HG03565 (cell line): ENCODE measurements around the gene CTRB1.
"Not testable (repeated sequence)": the region's sequence is repeated elsewhere in the genome, so short reads cannot be mapped to it uniquely, and the experiment has no call there.

Experiments used
- ATAC-seq: cut with Tn5 transposase; IDR thresholded peaks from one replicate; pipeline ENCODE4 v1.9.1; 2021; ENCODE audit warnings: mild to moderate bottlenecking, moderate library complexity; ENCODE audit not compliant: unreplicated experiment

Gene CTRB1

DNA sequence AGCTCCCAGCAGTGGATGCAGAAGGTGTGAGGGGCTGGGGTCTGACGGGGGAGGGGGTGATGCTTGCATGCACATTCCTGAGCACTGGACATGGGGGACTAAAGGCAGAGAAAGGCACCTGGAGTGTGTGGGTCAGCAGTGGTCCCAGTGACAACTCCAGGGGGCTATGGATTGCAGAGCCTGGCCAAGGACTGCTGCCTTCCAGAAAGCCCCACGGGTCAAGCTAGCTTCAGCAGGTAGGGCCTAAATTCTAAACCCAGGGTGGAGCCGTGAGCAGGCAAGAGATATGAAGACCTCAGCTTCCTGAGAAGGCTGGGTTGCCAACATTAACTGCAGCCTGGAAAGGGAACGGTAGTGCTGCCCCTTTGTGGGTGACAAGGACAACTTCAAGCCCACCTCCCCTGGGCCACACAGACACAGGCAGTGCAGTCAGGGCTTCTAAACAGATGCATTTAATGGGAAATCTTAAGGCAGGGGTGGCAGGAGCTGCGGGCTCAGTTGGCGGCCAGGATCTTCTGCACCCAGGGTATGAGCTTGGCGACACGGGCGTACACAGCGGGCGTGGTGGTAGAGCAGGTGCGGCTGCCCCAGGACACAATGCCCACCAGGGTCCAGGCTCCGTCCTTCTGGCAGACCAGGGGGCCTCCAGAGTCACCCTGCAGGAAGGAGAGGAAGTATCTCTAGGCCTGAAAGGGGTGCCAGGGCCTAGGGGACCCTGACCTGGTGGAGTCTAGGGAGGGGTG, 14.9 kb upstream of the CTRB1 start:
- no peak for ATAC-seq

GRCh38 chr16:75204410-75204758, 14.4 kb upstream of the CTRB1 start:
- no peak for ATAC-seq

DNA sequence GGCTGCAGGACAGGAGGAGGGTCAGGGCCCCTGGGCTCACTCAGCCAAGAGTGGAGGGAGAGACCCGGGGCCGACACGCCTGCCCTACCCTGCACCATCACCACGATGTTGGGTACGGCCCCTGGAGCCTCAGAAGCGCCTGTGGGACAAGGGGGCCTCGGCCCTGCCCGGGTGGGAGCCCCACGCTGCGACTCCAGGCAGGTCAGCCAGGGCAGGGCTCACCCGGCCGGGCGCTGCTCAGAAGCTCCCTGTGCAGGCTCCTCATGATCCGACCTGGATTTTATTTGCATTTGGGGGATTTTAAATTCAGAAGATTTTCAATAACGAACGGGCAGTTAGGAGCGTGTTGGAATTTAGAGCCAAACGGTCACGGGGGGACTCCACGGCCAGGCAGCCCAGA, 13.9 kb upstream of the CTRB1 start:
- not testable (repeated sequence) for ATAC-seq

DNA sequence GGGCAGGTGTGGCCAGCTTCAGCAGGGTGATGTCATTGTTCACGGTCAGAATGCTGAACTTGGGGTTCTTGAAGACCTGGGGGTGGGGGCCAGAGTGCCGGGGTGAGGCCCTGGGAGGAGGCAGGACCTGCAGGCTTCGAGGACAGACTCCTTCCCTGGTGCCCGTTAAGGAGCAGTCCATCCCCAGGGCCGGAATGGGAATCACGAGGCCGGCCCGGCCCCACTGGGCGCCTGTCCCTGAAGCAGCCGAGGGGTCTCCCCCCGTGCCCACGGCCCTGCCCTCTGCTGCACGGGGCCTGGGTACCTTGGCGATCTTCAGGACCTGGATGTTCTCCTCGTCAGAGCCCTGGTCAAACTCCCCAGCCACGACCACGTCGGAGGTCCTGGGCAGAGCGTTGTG, 13.3 kb upstream of the CTRB1 start:
- ATAC-seq: not testable (repeated sequence)

DNA sequence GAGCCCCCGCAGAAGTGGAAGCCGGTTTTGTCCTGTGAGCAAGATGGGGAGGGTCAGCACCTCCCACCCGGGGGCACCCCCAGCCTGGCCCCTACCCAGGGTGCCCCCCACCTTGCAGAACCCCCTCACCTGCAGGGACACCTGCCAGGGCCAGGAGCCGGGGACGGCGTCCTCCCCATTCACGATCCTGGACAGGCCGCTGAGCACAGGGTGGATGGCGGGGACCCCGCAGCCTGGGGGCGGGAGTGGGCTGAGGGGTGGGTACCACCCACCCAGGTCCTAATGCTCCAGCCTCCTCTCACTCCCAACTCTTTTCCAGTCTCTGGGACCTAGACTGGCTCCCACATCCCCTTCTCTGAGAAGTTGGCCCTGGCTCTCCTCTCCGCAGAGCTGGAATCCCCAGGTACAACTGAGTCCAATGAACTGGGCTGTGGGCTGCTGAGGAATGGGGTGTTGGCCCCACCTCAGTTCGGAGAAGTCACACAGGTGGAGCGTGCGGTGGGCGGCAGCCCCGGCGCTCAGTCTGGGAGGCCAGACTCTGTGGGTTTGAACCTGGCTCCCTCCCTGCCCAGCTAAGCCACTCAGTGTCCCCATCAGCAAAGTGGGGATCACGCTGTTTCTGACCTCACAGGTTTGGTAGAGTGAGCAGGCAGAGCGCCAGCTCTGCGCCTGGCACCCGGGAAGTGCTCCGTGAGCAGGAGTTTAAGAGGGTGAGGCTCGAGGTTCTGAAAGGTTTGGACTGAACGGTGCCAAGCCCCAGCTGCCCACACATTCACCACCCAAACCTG, 12.6 kb upstream of the CTRB1 start:
- not testable (repeated sequence) for ATAC-seq

DNA sequence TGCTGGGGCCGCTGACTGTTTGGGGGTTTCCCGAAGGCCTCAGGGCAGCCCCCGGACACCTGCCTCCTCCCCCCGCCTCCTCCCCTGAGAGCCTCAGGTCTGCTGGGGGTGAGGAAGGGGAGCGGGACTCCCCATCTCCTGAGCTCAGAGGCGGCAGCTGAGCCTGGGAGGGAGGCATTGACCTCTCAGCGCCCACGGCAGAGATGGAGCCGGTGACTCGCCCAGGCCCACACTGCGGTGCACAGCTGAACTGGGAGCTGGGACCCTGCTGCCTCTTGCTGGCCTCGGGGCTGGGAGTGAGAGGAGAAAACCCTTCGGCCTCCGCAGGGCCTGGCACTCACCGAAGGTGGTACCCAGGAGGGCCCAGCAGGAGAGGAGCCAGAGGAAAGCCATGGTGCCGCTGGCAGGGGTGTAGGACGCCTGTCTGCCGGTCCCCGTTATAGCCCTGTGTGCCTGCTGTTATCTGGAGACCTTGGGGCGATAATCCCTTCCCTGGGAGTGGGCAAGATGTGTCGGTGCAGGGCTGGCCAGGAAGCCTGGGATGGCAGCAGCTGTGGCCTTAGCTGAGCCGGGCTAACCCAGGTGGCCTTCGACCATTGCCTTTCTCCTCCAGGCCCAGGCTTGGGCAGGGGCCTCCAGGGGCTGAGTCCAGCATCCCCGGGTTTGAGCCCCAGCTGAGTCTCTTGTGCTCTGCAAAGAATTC, 11.9 kb upstream of the CTRB1 start, which contains the start of gene CTRB2:
TSS of gene CTRB2 (minus strand) at position 413 of the 703 bp plus-strand sequence. CDS start at position 393, 20 bp downstream.
- ATAC-seq: no peak

DNA sequence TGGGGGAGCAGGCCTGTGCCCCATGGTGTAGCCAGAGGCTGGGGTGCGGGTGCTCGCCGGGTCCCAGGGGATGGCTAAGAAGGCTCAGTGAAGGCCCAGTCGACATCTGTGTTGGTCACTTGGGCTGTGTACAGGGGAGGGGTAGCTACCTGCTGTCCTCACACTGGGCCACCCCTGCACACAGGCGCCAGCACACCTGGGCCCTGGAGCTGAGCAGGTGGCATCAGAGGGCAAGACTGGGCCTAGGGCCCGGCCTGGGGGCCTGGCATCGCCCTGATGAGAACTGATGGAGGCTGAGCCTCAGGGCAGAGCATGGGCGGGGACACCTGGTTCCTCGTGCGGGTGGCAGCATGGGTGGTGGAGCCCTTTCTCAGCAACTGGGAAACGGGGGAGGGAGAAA, 11.0 kb upstream of the CTRB1 start:
- ATAC-seq: no peak

DNA sequence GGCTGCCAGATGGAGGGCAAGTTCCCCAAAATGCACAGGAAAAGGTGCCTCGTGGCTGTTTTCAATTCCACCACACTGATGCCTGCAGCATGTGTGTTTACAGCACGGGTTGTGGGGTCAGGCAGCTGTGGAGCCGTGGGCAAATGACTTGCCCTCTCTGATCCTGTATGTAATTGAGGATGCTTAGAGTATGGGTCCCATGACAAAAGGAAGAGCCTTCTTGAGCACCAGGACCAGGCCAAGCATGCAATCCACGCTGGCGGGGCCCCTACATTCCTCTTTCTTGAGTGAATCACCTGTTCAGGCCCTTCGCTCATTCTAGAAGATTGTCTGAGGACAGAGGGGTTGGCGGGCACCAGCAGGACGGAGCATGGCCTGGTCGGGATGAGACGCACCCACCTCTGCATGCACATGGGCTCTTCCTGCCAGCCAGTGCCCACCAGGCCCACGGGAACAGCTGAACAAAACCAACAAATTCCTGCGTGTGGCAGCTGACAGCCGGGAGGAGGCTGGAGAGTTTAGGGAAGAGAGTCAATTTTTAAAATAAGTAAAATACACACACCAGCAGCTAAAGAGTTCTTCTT, 10.5 kb upstream of the CTRB1 start:
- no peak for ATAC-seq

GRCh38 chr16:75208861-75209505, 9.8 kb upstream of the CTRB1 start:
- no peak for ATAC-seq

- ATAC-seq: not testable (repeated sequence)
These were observed 9.3 kb upstream of the CTRB1 start for GRCh38 chr16:75209514-75209913.

DNA sequence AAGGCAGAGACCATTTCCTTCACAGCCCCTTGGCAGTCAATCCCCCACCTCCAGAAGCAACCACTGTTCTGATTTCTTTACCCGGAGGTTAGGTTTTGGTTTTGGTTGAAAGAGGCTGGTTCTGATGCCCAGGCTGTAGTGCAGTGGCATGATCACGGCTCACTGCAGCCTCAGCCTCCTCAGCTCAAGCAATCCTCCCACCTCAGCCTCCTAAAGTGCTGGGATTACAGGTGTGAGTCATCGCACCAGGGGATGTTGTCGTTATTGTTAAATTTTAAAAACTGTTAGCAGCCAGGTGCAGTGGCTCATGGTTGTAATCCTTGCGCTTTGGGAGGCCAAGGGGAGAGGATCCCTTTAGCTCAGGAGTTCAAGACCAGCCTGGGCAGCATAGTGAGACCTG, 8.8 kb upstream of the CTRB1 start:
- no peak for ATAC-seq

GRCh38 chr16:75211286-75211685, 7.5 kb upstream of the CTRB1 start:
- ATAC-seq: not testable (repeated sequence)

- no peak for ATAC-seq
These were observed 2.7 kb upstream of the CTRB1 start for GRCh38 chr16:75216127-75216526.

DNA sequence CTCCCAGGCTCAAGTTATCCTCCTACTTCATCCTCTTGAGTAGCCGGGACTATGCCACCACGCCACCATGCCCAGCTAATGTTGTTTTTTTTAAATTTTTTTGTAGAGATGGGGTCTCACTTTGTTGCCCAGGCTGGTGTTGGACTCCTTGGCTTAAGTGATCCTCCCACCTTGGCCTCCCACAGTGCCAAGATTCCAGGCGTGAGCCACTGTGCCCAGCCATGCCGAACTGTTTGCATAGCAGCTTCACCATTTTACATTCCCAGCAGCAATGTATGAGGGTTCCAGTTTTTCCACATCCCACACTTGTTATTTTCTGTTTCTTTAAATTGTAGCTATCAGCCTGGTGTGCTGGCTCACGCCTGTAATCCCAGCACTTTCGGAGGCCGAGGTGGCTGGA, 2.2 kb upstream of the CTRB1 start:
- ATAC-seq: no peak

GRCh38 chr16:75217389-75217851, 1.4 kb upstream of the CTRB1 start:
- no peak for ATAC-seq

GRCh38 chr16:75219088-75219487, 300 bp downstream of the CTRB1 start:
- no peak for ATAC-seq

- ATAC-seq: no peak
These were observed 1.1 kb downstream of the CTRB1 start for GRCh38 chr16:75219838-75220237.

DNA sequence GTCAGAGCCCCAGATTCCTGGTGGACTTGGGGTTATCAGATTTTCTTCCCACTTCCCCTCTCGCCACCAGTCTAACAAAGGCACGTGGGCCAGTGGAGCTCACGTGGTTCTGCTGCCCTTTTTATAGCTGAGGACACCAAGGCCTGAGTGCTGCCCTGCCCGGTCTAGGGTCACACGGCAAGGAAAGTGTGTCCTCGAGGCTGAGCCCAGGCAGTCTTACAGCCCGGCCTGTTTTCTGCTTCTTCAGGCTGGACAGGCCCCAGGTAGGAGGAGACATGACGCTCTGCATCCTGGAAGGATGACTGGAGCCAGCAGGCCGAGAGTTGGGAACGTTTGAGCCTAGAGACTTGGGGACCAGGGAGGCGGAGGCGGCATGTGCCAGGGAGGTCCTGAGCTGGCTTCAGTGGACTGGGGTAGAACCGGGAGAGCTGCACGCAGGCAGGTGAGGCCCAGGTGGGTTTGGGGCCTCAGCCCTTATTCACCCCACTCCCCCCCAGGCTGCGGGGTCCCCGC, 3.5 kb downstream of the CTRB1 start:
- no peak for ATAC-seq

DNA sequence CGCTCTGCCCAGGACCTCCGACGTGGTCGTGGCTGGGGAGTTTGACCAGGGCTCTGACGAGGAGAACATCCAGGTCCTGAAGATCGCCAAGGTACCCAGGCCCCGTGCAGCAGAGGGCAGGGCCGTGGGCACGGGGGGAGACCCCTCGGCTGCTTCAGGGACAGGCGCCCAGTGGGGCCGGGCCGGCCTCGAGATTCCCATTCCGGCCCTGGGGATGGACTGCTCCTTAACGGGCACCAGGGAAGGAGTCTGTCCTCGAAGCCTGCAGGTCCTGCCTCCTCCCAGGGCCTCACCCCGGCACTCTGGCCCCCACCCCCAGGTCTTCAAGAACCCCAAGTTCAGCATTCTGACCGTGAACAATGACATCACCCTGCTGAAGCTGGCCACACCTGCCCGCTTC, 4.3 kb downstream of the CTRB1 start:
- not testable (repeated sequence) for ATAC-seq

GRCh38 chr16:75224306-75225082, 5.7 kb downstream of the CTRB1 start:
- no peak for ATAC-seq
